Uterus (tissue), 4 donors: ENCODE data around the gene PGC. TPM values are rescaled to one million over a fixed set of nuclear protein-coding genes. Genes with fewer than 3 reads are reported as not detected.

ENCODE experiments used
- DNase-seq, 2 donors: peaks; one replicate each; pipeline ENCODE4 v3.0.0-alpha.2; 2019 to 2020
- H3K27ac ChIP-seq, 2 donors: fragments of 200-600 bp; sonication (generic); 1 replicate in 1 of 2; 2 replicates in 1 of 2; pipeline ENCODE4 v1.5.1; 2016 to 2018
- H3K27me3 ChIP-seq, 2 donors: fragments of 200-600 bp; sonication (generic); one replicate each; pipeline ENCODE4 v1.5.1; 2018 to 2019; ENCODE audit warnings: control low read depth in 1 of 2
- H3K36me3 ChIP-seq, 2 donors: fragments of 200-600 bp; sonication (generic); one replicate each; pipeline ENCODE4 v1.5.1; 2019; ENCODE audit warnings: control low read depth in 1 of 2
- H3K4me1 ChIP-seq, 2 donors: fragments of 200-600 bp; sonication (generic); one replicate each; pipeline ENCODE4 v1.5.1; 2018 to 2019; ENCODE audit warnings: control low read depth in 1 of 2
- H3K4me3 ChIP-seq, 2 donors: fragments of 200-600 bp; sonication (generic); 1 replicate in 1 of 2; 2 replicates in 1 of 2; pipeline ENCODE4 v1.5.1; 2018 to 2019; ENCODE audit warnings: mild to moderate bottlenecking in 1 of 2
- H3K9me3 ChIP-seq, 2 donors: fragments of 200-600 bp; sonication (generic); one replicate each; pipeline ENCODE4 v1.5.1; 2019; ENCODE audit warnings: control low read depth in 1 of 2
- POLR2A ChIP-seq, 2 donors: fragments of 450-650 bp; IDR thresholded peaks; one replicate each; pipeline ENCODE4 v1.6.1; 2016; ENCODE audit warnings: antibody characterized with exemption in 2 of 2, mild to moderate bottlenecking in 1 of 2, moderate library complexity in 1 of 2
- intact Hi-C: fragments of 100-400 bp; cut with DNase I; formaldehyde crosslinking; loops from one replicate; pipeline ENCODE4 v1.15.1; 2023; ENCODE audit warnings: low total_unique reads
- total RNA-seq, 4 donors: library from RNA; depleted of rRNA in 3 of 4; stranded (reverse); fragments of >200 nt in 3 of 4; gene quantifications; one replicate each; pipeline versions ENCODE4 v1.1.0 to v1.2.4, GENCODE V29; 2014 to 2023
- TF ChIP-seq, protein P1 (sequence below), 4 experiments: fragments of 200-600 bp in 2 of 4; fragments of 450-650 bp in 2 of 4; sonication (generic) in 2 of 4; IDR thresholded peaks; one replicate each; pipeline ENCODE4 v1.5.1; 2016 to 2019; ENCODE audit warnings: antibody characterized with exemption in 4 of 4, mild to moderate bottlenecking in 2 of 4, moderate library complexity in 1 of 4
- donor health status: DM: yes; HTN: yes; CAD: no.

Gene PGC
- total RNA-seq, result 1 to 10 TPM in 1 of 4 donors, under 1 TPM in 1, not detected in 2; 0.91 to 2.1 TPM

DNA sequence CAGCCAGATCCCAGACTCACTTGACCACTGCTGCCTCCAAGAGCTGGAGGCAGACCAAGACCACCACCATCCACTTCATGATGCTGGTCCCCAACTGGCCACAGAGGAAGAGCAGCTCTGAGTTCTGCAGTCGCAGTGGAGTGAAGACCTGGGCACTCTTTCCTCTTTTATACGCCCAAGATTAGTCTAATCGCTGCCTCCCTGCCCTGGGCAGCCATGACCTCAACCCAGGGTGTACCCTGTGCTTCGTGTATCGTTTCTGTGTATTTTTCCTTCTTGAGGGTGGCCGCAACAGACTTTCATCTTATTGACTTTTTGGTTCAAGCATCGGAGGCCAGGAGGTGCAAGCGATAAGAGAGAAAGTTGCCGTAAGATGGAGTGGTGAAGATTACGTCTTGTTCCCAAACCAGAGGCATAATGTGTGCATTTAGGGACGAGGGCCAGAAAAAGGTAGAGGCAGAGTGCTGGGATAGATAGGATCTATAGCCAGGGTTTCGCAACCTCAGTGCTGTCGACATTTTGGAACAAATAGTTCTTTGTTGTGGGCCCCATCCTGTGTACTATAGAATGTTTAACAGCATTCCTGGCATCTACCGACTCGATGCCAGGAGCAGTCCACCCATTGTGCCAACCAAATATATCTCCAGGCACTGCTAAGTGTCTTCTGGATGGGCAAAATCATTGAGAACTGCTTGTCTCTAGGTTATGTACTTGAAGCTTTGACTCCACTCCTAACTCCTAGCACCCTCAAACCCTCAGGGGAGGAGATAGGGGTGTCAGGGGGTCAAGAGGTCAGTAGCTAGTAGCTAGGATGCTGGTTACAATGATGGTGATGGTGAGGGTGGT, at the start of gene PGC:
PGC (minus strand) TSS at position 142 of the 846 bp plus-strand sequence; CDS start at position 79, 63 bp downstream.
- Histone ChIP-seq H3K9me3 (no peaks in the 10 kb centered on the region), H3K4me1 (no peaks in the 10 kb centered on the region), H3K4me3 (no peak within 1 kb of the TSS), H3K36me3 (no peaks in the 10 kb centered on the region), H3K27me3 (no peaks in the 10 kb centered on the region), H3K27ac (no peak within 1 kb of the TSS)
- TF ChIP-seq, protein P1, sequence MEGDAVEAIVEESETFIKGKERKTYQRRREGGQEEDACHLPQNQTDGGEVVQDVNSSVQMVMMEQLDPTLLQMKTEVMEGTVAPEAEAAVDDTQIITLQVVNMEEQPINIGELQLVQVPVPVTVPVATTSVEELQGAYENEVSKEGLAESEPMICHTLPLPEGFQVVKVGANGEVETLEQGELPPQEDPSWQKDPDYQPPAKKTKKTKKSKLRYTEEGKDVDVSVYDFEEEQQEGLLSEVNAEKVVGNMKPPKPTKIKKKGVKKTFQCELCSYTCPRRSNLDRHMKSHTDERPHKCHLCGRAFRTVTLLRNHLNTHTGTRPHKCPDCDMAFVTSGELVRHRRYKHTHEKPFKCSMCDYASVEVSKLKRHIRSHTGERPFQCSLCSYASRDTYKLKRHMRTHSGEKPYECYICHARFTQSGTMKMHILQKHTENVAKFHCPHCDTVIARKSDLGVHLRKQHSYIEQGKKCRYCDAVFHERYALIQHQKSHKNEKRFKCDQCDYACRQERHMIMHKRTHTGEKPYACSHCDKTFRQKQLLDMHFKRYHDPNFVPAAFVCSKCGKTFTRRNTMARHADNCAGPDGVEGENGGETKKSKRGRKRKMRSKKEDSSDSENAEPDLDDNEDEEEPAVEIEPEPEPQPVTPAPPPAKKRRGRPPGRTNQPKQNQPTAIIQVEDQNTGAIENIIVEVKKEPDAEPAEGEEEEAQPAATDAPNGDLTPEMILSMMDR (IDR thresholded peaks at IDR 0.05), result no peak
- TF ChIP-seq POLR2A (IDR thresholded peaks at IDR 0.05), result no peak
- intact Hi-C loops, result no loop called here
- no peak for DNase-seq

DNA sequence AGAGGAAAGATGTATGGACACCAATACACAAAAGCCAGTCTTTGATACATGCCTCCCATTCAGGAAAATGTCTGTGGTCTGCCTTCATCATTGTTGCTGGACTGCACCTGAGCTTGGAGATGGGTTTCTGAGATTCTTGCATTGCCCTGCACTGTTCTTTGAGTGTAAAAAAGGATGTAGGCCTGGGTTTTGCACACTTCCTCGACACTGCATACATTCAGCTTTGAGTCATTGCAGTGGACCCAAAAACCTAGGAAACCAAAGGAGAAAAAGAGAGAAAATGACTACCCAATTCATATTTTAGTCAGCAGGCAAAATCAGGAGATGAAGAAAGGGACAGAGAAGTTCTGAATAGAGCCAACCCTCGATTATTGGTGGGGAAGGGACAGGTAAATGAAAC, 49.3 kb upstream of the PGC start:
- intact Hi-C loops, result no loop called here
- DNase-seq, result no peak
- no peaks in the 10 kb centered on the region for H3K4me1 ChIP-seq
- TF ChIP-seq, protein P1 (IDR thresholded peaks at IDR 0.05), result no peak
- no peak for TF ChIP-seq POLR2A (IDR thresholded peaks at IDR 0.05)
- no peak overlapping the region for H3K4me3 ChIP-seq
- no peaks in the 10 kb centered on the region for H3K36me3 ChIP-seq
- no peaks in the 10 kb centered on the region for H3K9me3 ChIP-seq
- no peaks in the 10 kb centered on the region for H3K27me3 ChIP-seq
- H3K27ac ChIP-seq, result no peak overlapping the region

DNA sequence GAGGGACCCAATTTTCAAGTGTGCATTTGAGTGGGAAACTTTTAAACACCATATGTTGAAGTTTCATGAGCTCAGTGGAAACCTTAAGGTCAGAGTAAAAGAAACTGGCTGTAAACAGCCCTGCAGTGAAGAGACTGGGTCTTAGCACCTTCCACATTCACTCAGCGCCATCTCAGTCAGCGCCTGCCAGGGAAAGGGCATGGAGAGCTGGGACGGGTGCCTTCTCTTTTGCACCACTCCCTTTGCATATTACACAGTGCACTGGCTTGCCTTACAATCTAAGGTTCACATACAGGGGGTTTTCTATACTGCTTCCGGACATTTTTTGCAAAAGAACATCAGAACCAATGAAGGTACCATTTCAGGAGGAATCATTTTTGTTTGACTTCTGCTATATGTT, 44.8 kb upstream of the PGC start:
- no peaks in the 10 kb centered on the region for H3K9me3 ChIP-seq
- peaks cover 0 to 5% of the 10 kb centered on the region in 2 donors for H3K4me1 ChIP-seq
- H3K4me3 ChIP-seq, result no peak overlapping the region
- DNase-seq, result no peak
- intact Hi-C loops, result no loop called here
- H3K27ac ChIP-seq, result no peak overlapping the region
- no peak for TF ChIP-seq POLR2A (IDR thresholded peaks at IDR 0.05)
- no peaks in the 10 kb centered on the region for H3K36me3 ChIP-seq
- H3K27me3 ChIP-seq, result no peaks in the 10 kb centered on the region

DNA sequence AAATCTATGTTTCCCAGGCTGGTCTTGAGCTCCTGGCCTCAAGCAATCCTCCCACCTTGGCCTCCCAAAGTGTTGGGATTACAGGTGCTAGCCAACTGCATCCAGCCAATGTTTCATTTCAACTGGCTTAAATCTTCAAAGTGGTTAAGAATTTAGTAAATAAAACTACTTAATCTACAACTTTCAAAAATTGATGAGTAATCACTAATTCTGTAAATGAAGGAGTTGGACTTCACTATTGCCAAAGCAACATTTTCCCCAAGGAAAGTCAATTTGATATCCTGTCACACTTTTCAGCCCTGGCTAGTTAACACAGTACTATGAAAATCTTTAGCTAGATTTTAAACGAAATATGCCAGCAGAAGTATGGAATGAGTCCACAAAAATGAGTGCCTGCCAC, 44.1 kb upstream of the PGC start:
- no peak for DNase-seq
- no peaks in the 10 kb centered on the region for H3K27me3 ChIP-seq
- intact Hi-C loops, result no loop called here
- no peaks in the 10 kb centered on the region for H3K9me3 ChIP-seq
- H3K27ac ChIP-seq, result no peak overlapping the region
- H3K4me3 ChIP-seq, result no peak overlapping the region
- peaks cover 0 to 5% of the 10 kb centered on the region in 2 donors for H3K4me1 ChIP-seq
- TF ChIP-seq, protein P1 (IDR thresholded peaks at IDR 0.05), result no peak
- no peak for TF ChIP-seq POLR2A (IDR thresholded peaks at IDR 0.05)
- no peaks in the 10 kb centered on the region for H3K36me3 ChIP-seq

DNA sequence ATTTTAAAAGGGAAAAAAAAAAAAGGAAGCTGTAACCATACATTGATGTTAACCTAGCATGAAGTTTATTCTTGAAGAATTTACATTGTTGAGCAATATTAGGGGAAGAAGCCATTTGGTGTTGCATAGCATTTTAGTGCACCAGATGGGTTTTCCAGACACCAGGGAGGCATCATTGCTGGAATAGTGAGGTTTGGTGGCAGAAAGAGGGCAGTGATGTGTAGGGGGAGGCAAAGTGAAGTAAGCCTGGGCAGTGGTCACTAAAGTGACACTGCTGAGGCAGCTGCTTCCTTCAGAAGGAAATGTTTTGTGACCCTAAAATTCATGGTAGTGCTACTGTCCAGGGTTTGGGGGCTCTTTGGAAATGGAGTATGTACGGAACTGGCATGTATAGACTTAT, 42.8 kb upstream of the PGC start:
- TF ChIP-seq, protein P1 (IDR thresholded peaks at IDR 0.05), result no peak
- TF ChIP-seq POLR2A (IDR thresholded peaks at IDR 0.05), result no peak
- Histone ChIP-seq H3K36me3 (no peaks in the 10 kb centered on the region), H3K27me3 (no peaks in the 10 kb centered on the region), H3K4me3 (no peak overlapping the region), H3K4me1 (peaks cover 0 to 12% of the 10 kb centered on the region in 2 donors), H3K27ac (no peak overlapping the region), H3K9me3 (no peaks in the 10 kb centered on the region)
- intact Hi-C loops, result no loop called here
- no peak for DNase-seq
